Right lobe of liver (tissue), 4 donors: ENCODE measurements around the gene OGFRL1.

Source experiments
- POLR2A ChIP-seq: fragments of 450-650 bp; IDR thresholded peaks from one replicate; pipeline ENCODE4 v1.6.1; 2017; ENCODE audit warnings: antibody characterized with exemption, mild to moderate bottlenecking
- TF ChIP-seq, protein P1 (sequence below), 4 donors: fragments of 200-600 bp in 3 of 4; fragments of 450-650 bp in 1 of 4; IDR thresholded peaks; one replicate each; pipeline versions ENCODE4 v1.5.1 to v1.8.0; 2016 to 2022; ENCODE audit warnings: antibody characterized with exemption in 4 of 4, mild to moderate bottlenecking in 2 of 4
- donor health status: DM: no; HTN: no; CAD: no.
- donor health status: DM: no; HTN: no; CAD: no.
- donor health status: DM: no; HTN: yes; CAD: no.

DNA sequence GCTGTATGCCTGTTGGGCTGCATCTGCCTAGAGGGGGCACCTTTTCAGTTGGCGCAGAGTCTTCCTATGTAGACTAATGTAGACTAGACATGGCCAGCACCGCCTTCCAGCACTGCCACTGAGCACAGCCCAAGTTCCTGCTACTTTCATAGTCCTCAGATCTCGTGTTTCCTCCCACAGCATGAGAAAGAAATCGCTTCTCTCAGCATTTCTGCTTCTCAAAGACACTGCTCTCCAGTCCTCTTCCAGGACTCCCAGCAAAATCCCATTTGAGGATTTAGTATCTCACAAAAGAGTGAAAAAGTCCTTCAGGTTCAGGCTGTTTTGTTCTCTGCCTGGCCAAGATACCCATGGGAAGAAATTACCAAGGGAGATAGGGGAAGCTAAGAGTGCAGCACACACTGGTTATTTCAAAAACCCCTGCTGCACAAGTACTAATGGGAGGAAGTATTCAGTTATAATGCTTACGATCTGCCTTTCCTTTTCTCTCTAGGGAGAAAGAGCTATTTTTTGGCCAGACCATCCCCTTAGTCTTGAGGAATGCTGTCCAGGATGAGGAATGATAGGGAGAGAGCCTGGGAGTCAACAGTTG lies 35.7 kb downstream of the OGFRL1 start:
- TF ChIP-seq, protein P1, sequence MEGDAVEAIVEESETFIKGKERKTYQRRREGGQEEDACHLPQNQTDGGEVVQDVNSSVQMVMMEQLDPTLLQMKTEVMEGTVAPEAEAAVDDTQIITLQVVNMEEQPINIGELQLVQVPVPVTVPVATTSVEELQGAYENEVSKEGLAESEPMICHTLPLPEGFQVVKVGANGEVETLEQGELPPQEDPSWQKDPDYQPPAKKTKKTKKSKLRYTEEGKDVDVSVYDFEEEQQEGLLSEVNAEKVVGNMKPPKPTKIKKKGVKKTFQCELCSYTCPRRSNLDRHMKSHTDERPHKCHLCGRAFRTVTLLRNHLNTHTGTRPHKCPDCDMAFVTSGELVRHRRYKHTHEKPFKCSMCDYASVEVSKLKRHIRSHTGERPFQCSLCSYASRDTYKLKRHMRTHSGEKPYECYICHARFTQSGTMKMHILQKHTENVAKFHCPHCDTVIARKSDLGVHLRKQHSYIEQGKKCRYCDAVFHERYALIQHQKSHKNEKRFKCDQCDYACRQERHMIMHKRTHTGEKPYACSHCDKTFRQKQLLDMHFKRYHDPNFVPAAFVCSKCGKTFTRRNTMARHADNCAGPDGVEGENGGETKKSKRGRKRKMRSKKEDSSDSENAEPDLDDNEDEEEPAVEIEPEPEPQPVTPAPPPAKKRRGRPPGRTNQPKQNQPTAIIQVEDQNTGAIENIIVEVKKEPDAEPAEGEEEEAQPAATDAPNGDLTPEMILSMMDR (IDR thresholded peaks at IDR 0.05) = no peak
- TF ChIP-seq POLR2A = no peak
